ENCODE results near the gene CACNG8. TPM values are rescaled to one million over a fixed set of nuclear protein-coding genes. Genes with fewer than 3 reads are reported as not detected.

CACNG8 gene
- total RNA-seq, 2 experiments from 2014 or later, result not detected

- H3K27me3 Mint-ChIP-seq, result peaks cover 51% of the 10 kb centered on the region
- CTCF ChIA-PET, result no interaction called here
- H3K27ac Mint-ChIP-seq, result no peak overlapping the region
Observed at GRCh38 chr19:53977429-53977990, 14.8 kb downstream of the CACNG8 start.

GRCh38 chr19:53977991-53978731, 15.4 kb downstream of the CACNG8 start:
- H3K36me3 Mint-ChIP-seq (ENCODE audit: low read depth), result peaks cover 18% of the 10 kb centered on the region
- H3K27ac Mint-ChIP-seq, result no peak overlapping the region
- ChIA-PET CTCF (no interaction called here), POLR2A (no interaction called here)
- H3K4me3 Mint-ChIP-seq, result peak overlapping the region; percentile 51
- H3K4me1 Mint-ChIP-seq, result peaks cover 27% of the 10 kb centered on the region
- peak; percentile 12 for DNase-seq
- peaks cover 47% of the 10 kb centered on the region for H3K27me3 Mint-ChIP-seq
- H3K9me3 Mint-ChIP-seq, result peaks cover 9% of the 10 kb centered on the region

More at GRCh38 chr19:53977429-53977990, 14.8 kb downstream of the CACNG8 start:
- POLR2A ChIA-PET, result no interaction called here
- DNase-seq, result peak; percentile 69
- peak overlapping the region; percentile 51 for H3K4me3 Mint-ChIP-seq
- H3K9me3 Mint-ChIP-seq, result peaks cover 9% of the 10 kb centered on the region
- H3K36me3 Mint-ChIP-seq (ENCODE audit: low read depth), result peaks cover 18% of the 10 kb centered on the region
- H3K4me1 Mint-ChIP-seq, result peaks cover 27% of the 10 kb centered on the region

- Mint-ChIP-seq H3K36me3 (ENCODE audit: low read depth) (peaks cover 18% of the 10 kb centered on the region), H3K27me3 (peaks cover 47% of the 10 kb centered on the region), H3K9me3 (peaks cover 9% of the 10 kb centered on the region), H3K27ac (peak overlapping the region; percentile 68), H3K4me1 (peaks cover 27% of the 10 kb centered on the region), H3K4me3 (no peak overlapping the region)
- POLR2A ChIA-PET, result no interaction called here
- DNase-seq, result no peak
- CTCF ChIA-PET, result no interaction called here
Observed at GRCh38 chr19:53978975-53979801, 16.5 kb downstream of the CACNG8 start.

GRCh38 chr19:53980539-53981375, 18.0 kb downstream of the CACNG8 start:
- DNase-seq, result no peak
- H3K27me3 Mint-ChIP-seq, result peaks cover 47% of the 10 kb centered on the region
- peak overlapping the region; percentile 22 for H3K27ac Mint-ChIP-seq
- H3K4me3 Mint-ChIP-seq, result no peak overlapping the region
- CTCF ChIA-PET, result interaction anchor here (1.3 kb wide), 1 partner anchor 9 kb away, joined by 3 read pairs; no protein-coding TSS in a partner anchor
- peaks cover 9% of the 10 kb centered on the region for H3K9me3 Mint-ChIP-seq
- peaks cover 27% of the 10 kb centered on the region for H3K4me1 Mint-ChIP-seq
- POLR2A ChIA-PET, result no interaction called here
- peaks cover 18% of the 10 kb centered on the region for H3K36me3 Mint-ChIP-seq (ENCODE audit: low read depth)

GRCh38 chr19:53981376-53981951, 18.7 kb downstream of the CACNG8 start:
- CTCF ChIA-PET, result interaction anchor here (1.3 kb wide), 1 partner anchor 10 kb away, joined by 3 read pairs; no protein-coding TSS in a partner anchor
- H3K27me3 Mint-ChIP-seq, result peaks cover 44% of the 10 kb centered on the region

GRCh38 chr19:53982001-53982451, 19.3 kb downstream of the CACNG8 start:
- Mint-ChIP-seq H3K27me3 (peaks cover 44% of the 10 kb centered on the region), H3K4me1 (peaks cover 27% of the 10 kb centered on the region), H3K36me3 (ENCODE audit: low read depth) (peaks cover 18% of the 10 kb centered on the region), H3K27ac (no peak overlapping the region), H3K4me3 (no peak overlapping the region), H3K9me3 (peaks cover 9% of the 10 kb centered on the region)
- no peak for DNase-seq
- POLR2A ChIA-PET, result no interaction called here
- CTCF ChIA-PET, result no interaction called here

More at GRCh38 chr19:53981376-53981951, 18.7 kb downstream of the CACNG8 start:
- Mint-ChIP-seq H3K9me3 (peaks cover 9% of the 10 kb centered on the region), H3K36me3 (ENCODE audit: low read depth) (peaks cover 18% of the 10 kb centered on the region), H3K27ac (no peak overlapping the region), H3K4me1 (peaks cover 27% of the 10 kb centered on the region), H3K4me3 (no peak overlapping the region)
- no peak for DNase-seq
- POLR2A ChIA-PET, result no interaction called here

- no peak overlapping the region for H3K27ac Mint-ChIP-seq
- ChIA-PET POLR2A (no interaction called here), CTCF (no interaction called here)
- H3K36me3 Mint-ChIP-seq (ENCODE audit: low read depth), result peaks cover 16% of the 10 kb centered on the region
- peaks cover 24% of the 10 kb centered on the region for H3K4me1 Mint-ChIP-seq
- peaks cover 41% of the 10 kb centered on the region for H3K27me3 Mint-ChIP-seq
- H3K9me3 Mint-ChIP-seq, result peaks cover 9% of the 10 kb centered on the region
- no peak overlapping the region for H3K4me3 Mint-ChIP-seq
- no peak for DNase-seq
Observed at GRCh38 chr19:53982611-53983010, 19.9 kb downstream of the CACNG8 start.

- ChIA-PET POLR2A (no interaction called here), CTCF (interaction anchor here (0.7 kb wide), 1 partner anchor 557 kb away, joined by 3 read pairs; no protein-coding TSS in a partner anchor)
- H3K36me3 Mint-ChIP-seq (ENCODE audit: low read depth), result peaks cover 16% of the 10 kb centered on the region
- H3K27me3 Mint-ChIP-seq, result peaks cover 30% of the 10 kb centered on the region
- no peak overlapping the region for H3K27ac Mint-ChIP-seq
- no peak for DNase-seq
- H3K9me3 Mint-ChIP-seq, result peaks cover 9% of the 10 kb centered on the region
- H3K4me3 Mint-ChIP-seq, result no peak overlapping the region
- peaks cover 18% of the 10 kb centered on the region for H3K4me1 Mint-ChIP-seq
Observed at GRCh38 chr19:53983457-53984289, 20.9 kb downstream of the CACNG8 start.

- CTCF ChIA-PET, result no interaction called here
- Mint-ChIP-seq H3K27me3 (peaks cover 8% of the 10 kb centered on the region), H3K4me3 (no peak overlapping the region), H3K9me3 (peaks cover 2% of the 10 kb centered on the region), H3K27ac (no peak overlapping the region), H3K36me3 (ENCODE audit: low read depth) (peaks cover 6% of the 10 kb centered on the region), H3K4me1 (peaks cover 6% of the 10 kb centered on the region)
- POLR2A ChIA-PET, result no interaction called here
- DNase-seq, result no peak
Observed at GRCh38 chr19:53985863-53986262, 23.1 kb downstream of the CACNG8 start.

GRCh38 chr19:53988981-53989380, 26.2 kb downstream of the CACNG8 start:
- Mint-ChIP-seq H3K9me3 (no peaks in the 10 kb centered on the region), H3K27me3 (peaks cover 20% of the 10 kb centered on the region), H3K36me3 (ENCODE audit: low read depth) (no peaks in the 10 kb centered on the region), H3K27ac (no peak overlapping the region), H3K4me1 (no peaks in the 10 kb centered on the region), H3K4me3 (no peak overlapping the region)
- ChIA-PET CTCF (no interaction called here), POLR2A (no interaction called here)
- no peak for DNase-seq

- Mint-ChIP-seq H3K27me3 (peaks cover 27% of the 10 kb centered on the region), H3K27ac (no peak overlapping the region), H3K36me3 (ENCODE audit: low read depth) (no peaks in the 10 kb centered on the region), H3K4me3 (no peak overlapping the region), H3K4me1 (no peaks in the 10 kb centered on the region), H3K9me3 (no peaks in the 10 kb centered on the region)
- ChIA-PET CTCF (no interaction called here), POLR2A (no interaction called here)
- no peak for DNase-seq
Observed at GRCh38 chr19:53989600-53990533, 27.1 kb downstream of the CACNG8 start.
